ENCODE results near the gene PRSS58. TPM values are rescaled to one million over a fixed set of nuclear protein-coding genes. Genes with fewer than 3 reads are reported as not detected.

Gene PRSS58
- total and polyA plus RNA-seq, 12 donors = not detected

DNA sequence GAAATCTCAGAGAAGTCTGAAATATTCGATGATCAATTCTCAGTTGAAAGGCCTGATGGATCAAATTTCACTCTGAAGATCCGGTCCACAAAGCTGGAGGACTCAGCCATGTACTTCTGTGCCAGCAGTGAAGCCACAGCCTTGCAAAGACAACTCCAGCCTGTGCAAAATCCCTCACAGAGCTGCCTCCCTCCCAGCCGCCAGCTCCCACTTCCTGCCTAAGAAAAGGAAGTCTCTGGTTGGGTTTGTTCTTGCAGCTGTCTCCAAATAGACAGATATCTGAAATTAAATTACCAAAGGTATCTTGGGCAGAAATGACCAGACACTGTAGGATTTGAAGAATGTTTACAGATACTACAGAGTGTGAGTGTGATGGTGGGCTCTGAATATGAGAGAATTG, 43.4 kb upstream of the PRSS58 start:
- peaks cover 0 to 19% (median 0%) of the 10 kb centered on the region in 7 donors for H3K27me3 ChIP-seq
- DNase-seq (no peak), ATAC-seq (no peak)
- no peaks in the 10 kb centered on the region for H3K4me1 ChIP-seq
- 49 to 51% methylated on average over 3 of the region's 3 CpGs for WGBS, 2 donors
- peaks cover 0 to 4% (median 0%) of the 10 kb centered on the region in 11 donors for H3K9me3 ChIP-seq
- no peaks in the 10 kb centered on the region for H3K36me3 ChIP-seq
- no peak overlapping the region for H3K27ac ChIP-seq
- intact Hi-C loops (cut with DNase I) = no loop called here
- TF ChIP-seq, protein P1, sequence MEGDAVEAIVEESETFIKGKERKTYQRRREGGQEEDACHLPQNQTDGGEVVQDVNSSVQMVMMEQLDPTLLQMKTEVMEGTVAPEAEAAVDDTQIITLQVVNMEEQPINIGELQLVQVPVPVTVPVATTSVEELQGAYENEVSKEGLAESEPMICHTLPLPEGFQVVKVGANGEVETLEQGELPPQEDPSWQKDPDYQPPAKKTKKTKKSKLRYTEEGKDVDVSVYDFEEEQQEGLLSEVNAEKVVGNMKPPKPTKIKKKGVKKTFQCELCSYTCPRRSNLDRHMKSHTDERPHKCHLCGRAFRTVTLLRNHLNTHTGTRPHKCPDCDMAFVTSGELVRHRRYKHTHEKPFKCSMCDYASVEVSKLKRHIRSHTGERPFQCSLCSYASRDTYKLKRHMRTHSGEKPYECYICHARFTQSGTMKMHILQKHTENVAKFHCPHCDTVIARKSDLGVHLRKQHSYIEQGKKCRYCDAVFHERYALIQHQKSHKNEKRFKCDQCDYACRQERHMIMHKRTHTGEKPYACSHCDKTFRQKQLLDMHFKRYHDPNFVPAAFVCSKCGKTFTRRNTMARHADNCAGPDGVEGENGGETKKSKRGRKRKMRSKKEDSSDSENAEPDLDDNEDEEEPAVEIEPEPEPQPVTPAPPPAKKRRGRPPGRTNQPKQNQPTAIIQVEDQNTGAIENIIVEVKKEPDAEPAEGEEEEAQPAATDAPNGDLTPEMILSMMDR (IDR thresholded peaks at IDR 0.05) = no peak
- H3K4me3 ChIP-seq = no peak overlapping the region

DNA sequence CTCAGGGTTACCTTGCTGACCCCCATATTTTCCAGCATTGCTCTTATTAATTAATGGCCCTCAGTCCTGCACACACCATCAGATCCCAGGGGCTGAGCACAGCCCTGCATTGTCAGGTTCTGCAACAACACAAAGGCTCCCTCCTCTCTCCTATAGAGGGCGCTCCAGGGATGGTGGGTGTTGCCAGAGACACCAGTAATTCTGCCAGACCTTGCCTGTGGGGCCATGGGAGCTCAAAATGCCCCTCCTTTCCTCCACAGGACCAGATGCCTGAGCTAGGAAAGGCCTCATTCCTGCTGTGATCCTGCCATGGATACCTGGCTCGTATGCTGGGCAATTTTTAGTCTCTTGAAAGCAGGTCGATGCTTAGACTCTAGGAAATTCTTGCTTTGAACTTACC, 42.8 kb upstream of the PRSS58 start:
- intact Hi-C loops (cut with DNase I) = no loop called here
- TF ChIP-seq, protein P1 (IDR thresholded peaks at IDR 0.05) = peak in 1 of 9 donors; percentile 19
- no peak overlapping the region for H3K4me3 ChIP-seq
- H3K36me3 ChIP-seq = no peaks in the 10 kb centered on the region
- ATAC-seq = no peak
- H3K9me3 ChIP-seq = peaks cover 0 to 4% (median 0%) of the 10 kb centered on the region in 11 donors
- WGBS, 2 donors = 52 to 56% methylated on average over 3 of the region's 3 CpGs
- no peak overlapping the region for H3K27ac ChIP-seq
- no peak for DNase-seq
- no peaks in the 10 kb centered on the region for H3K4me1 ChIP-seq
- H3K27me3 ChIP-seq = peaks cover 0 to 19% (median 0%) of the 10 kb centered on the region in 7 donors

DNA sequence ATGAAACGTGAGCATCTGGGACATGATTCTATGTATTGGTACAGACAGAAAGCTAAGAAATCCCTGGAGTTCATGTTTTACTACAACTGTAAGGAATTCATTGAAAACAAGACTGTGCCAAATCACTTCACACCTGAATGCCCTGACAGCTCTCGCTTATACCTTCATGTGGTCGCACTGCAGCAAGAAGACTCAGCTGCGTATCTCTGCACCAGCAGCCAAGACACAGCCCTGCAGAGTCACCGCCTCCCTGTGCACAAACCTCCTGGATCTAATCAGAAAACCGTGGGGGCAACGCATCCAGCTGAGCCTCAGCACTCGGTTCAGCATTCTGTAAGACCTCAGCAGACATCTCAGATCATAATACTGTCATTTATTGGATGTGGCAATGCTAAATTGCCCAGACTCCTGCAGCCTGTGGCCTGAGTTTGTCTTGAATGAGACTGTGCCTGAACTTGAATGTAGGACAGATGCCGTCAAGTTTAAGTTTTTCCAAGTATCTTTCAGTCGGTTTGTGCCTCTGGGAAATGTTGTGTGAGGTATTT, 41.5 kb upstream of the PRSS58 start:
- ATAC-seq = no peak
- no peak for DNase-seq
- H3K36me3 ChIP-seq = no peaks in the 10 kb centered on the region
- H3K4me1 ChIP-seq = no peaks in the 10 kb centered on the region
- H3K27ac ChIP-seq = no peak overlapping the region
- WGBS, 2 donors = 38 to 48% methylated on average over 10 of the region's 10 CpGs
- TF ChIP-seq, protein P1 (IDR thresholded peaks at IDR 0.05) = no peak
- H3K27me3 ChIP-seq = peaks cover 0 to 19% (median 0%) of the 10 kb centered on the region in 7 donors
- intact Hi-C loops (cut with DNase I) = no loop called here
- H3K4me3 ChIP-seq = no peak overlapping the region
- H3K9me3 ChIP-seq = peaks cover 0 to 4% (median 0%) of the 10 kb centered on the region in 11 donors

DNA sequence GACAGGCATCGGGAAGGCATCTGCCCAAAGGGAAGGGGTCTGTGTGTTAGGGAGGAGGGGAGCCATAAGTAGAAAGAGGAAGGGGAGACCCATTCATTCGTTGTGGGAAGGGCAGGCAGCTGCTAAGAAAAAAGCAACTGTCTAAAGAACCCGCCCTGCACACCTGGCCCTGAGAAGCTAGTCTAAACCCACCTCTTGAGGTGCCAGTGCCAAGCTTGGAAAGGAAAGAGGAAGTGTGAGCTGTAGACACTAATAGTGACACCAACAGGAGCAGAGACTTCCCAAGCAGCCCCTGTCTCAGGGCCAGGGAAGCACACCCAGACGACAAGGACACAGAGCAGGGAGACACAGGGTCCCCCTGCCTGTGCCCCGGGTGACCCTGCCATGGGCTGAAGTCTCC, 40.8 kb upstream of the PRSS58 start:
- Histone ChIP-seq H3K4me1 (no peaks in the 10 kb centered on the region), H3K4me3 (no peak overlapping the region), H3K27ac (no peak overlapping the region), H3K36me3 (no peaks in the 10 kb centered on the region), H3K27me3 (peaks cover 0 to 19% (median 0%) of the 10 kb centered on the region in 7 donors), H3K9me3 (peaks cover 0 to 4% (median 0%) of the 10 kb centered on the region in 11 donors)
- DNase-seq (no peak), ATAC-seq (no peak)
- intact Hi-C loops (cut with DNase I) = no loop called here
- TF ChIP-seq, protein P1 (IDR thresholded peaks at IDR 0.05) = no peak
- WGBS, 2 donors = 65 to 68% methylated on average over 5 of the region's 5 CpGs

Measured in heart right ventricle (tissue), 16 donors.